Stimulated activated CD8-positive, alpha-beta memory T cell treated with anti-CD3 and anti-CD28 coated beads, Interleukin-12 subunit alpha, Interleukin-12 subunit beta, amount 100 ng/mL, for 1 hour (primary cell): ENCODE data around the gene ADRB1.
A peak's percentile ranks its signal among the peaks of the same experiment; 100 is the strongest.

ENCODE experiments used
- DNase-seq: peaks from one replicate; pipeline ENCODE4 v3.0.0-alpha.2; 2020; ENCODE audit warnings: low read depth

The ADRB1 gene

DNA sequence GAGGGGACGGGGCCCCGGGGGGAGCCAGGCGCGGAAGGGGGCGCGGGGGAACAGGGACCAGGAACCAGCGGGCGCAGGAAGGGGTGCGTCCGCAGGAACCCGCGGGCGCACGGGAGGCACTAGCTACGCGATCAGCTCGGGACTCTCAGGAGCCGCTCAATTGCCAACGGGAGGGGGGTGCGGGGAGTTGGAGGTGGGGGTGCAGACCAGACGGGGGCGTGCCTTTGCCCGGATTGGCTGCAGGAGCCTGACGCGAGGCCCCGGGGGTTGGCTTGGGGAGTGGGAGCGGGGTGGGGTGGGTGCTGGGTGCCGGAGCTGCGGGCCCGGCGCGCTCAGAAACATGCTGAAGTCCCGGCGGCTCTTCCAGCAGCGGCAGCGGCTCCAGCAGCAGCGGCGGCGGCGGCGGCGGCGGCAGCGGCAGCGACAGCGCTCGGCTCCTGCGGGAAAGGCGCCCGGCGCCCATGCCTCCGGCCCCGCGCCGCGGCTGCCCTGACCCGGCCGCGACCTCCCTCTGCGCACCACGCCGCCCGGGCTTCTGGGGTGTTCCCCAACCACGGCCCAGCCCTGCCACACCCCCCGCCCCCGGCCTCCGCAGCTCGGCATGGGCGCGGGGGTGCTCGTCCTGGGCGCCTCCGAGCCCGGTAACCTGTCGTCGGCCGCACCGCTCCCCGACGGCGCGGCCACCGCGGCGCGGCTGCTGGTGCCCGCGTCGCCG is at the start of gene ADRB1:
ADRB1 (plus strand) TSS at position 335 of the 715 bp plus-strand sequence; CDS start at position 602, 267 bp downstream.
- DNase-seq, result peak; percentile 3

DNA sequence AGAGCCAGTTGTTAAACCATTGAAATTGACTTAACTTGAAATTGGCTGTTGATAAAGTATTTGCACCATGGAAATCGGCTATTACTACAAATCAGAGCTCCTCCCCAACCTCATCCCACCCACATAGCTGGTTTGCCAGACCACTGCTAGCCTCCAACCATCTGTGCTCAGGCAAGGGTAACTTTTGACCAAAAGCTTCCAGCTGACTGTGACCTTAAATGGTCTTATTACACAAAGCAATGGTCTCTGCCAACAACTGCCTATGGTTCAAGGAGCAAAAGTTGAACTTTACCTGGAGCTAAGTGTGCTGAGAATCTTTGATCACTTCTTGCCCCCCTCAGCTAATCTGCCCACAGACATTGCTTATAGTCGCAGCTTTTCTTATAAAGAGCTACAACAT is 48.5 kb upstream of the ADRB1 start:
- no peak for DNase-seq

- DNase-seq, result no peak
These were observed 46.2 kb upstream of the ADRB1 start for GRCh38 chr10:113997428-113997827.

DNA sequence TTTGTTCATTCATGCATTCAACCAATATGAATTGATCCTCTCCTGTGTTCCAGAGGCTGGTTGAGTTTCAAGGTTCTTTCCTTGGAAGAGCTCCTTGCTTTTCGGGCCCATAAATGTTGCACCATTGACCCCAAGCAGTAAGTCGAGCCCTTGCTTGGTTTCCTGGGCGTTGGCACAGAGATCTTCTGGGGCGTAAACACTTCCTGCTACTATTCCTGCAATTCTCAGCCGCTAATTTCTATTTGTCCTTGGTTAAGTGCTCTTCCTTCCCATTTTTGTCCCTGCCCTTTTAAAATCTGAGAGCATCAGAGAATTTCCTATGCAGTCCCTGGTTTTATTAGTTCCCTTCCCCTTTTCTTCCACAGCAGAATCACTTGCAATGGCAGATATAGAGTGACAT is 44.1 kb upstream of the ADRB1 start:
- DNase-seq, result no peak

DNA sequence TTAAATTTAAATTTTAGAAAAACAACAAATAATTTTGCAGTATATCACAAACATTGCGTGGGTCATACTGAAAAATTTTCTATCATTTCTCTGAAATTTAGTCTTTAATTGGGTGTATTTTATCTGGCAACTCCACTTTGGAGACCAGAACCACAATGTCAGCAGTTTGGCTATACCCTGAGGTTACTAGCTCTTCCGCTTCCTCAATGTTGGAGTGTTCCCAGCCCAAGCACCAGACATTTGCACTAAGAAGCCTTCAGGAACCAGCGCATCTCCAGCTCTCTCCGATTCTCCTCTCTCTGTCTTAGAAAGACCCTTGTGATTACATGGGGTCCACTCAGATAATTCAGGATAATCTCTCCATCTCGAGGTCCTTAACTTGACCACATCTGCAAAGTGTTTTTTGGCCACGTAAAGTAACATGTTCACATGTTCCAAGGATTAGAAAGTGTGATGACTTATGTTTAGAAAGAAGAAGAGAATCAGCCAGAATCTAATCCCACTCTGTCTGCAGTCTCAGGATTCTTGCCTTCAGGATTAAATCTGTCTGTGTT is 43.1 kb upstream of the ADRB1 start:
- DNase-seq, result no peak

DNA sequence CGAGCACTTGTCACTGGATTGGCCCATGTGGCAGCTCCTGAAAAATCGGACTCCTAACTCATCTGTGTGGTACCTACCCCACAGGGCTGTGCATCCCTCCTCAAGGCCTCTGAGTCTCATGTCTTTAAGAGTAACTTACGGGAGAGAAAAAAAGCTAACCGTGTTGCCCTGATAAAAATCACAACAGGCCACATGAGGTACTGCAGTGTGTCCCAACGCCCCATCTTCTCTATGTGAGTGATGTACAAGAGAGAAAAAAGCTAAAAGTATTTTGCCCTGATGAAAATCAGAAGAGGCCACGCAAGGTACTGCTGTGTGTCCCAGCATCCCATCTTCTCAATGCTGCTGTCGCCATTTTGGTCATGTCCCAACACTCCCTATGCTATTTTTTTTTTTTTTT is 41.2 kb upstream of the ADRB1 start:
- DNase-seq, result no peak

- no peak for DNase-seq
These were observed 40.3 kb upstream of the ADRB1 start for GRCh38 chr10:114003161-114003941.

- DNase-seq, result no peak
These were observed 34.2 kb upstream of the ADRB1 start for GRCh38 chr10:114009281-114009996.

- no peak for DNase-seq
These were observed 33.4 kb upstream of the ADRB1 start for GRCh38 chr10:114010316-114010715.

DNA sequence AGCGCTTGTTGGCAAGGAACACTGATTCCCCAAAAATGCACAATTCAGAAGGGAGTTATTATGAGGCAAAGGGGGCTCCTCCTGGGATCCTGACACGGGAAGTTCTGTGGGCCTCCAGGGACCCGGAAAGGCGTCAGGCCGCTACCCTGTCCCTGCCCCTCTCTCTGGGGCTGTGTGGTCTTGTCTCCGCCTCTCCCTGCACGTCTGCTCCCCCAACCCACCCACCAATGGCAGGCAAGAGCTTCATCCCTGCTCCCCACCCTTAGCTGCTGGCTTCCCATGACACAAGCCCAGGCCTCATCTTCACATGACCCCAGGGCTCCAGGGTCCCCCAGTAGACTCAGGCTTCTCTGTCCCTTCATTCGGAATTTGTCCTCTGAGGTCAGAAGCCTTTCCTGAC is 31.0 kb upstream of the ADRB1 start:
- DNase-seq, result no peak

GRCh38 chr10:114015708-114016107 is 28.0 kb upstream of the ADRB1 start:
- DNase-seq, result no peak

DNA sequence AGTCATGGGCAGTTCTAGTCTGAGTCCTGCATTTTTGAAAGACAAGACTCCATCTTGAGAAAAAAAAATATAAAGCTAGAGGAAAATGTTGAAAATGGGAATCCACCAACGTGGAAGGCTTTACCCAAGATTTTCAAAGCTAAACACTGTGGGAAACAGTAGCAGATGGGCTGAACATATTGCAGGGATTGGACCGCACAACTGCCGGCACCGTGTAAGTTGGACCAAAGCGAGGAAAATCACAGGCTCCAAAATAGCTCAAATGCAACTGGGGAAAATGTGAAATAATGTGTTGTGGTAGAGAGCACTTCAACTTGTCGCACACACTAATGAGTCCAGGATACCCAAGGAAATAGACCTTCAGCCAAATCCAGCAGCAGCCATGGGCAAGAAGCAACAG is 26.4 kb upstream of the ADRB1 start:
- no peak for DNase-seq

- DNase-seq, result no peak
These were observed 25.8 kb upstream of the ADRB1 start for GRCh38 chr10:114017873-114018272.

GRCh38 chr10:114019226-114019625 is 24.4 kb upstream of the ADRB1 start:
- no peak for DNase-seq

GRCh38 chr10:114021154-114021553 is 22.5 kb upstream of the ADRB1 start:
- DNase-seq, result no peak

DNA sequence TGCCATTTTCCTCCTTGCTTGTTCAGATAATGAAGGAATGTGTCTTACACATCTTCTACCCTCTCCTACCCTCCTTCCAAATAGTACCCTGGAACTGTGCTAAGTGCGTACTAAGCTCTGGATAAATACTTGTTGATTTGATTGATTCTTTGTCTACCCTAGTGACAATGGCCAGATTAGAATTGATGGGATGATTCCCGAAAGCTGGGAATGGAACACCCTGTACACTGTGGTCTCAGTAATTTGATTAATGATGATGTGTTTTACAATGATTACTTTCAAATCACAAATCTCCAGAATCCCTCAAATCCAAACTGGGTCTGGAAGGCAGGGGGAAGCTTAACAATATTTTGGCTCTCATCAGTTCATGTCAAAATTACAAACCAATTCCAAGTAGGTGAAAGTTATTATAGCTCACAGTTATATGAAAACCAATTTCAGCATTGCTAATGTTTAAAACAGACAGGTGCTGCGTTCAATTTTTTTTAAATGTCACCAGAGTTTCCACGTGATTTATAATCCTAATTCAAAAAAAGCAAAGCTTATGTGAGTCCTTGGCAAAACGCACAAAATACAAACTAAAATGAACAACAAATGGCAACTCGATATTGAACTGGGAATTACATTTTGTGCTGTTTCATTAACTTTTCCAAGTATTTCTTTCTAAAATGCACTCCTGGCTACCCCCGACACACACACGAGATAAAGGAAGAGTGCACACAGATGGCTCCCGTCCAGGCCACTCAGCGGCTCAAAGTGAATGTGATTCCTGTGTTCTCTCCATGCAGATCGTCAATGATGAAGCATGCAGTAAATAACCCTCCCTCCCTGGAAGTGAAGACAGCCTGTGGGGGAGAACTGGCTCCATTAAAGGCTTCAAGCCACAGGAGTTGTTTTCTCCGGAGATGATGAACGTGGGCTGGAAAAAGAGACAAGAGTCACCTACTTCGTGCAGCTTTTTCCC is 21.7 kb upstream of the ADRB1 start:
- no peak for DNase-seq

GRCh38 chr10:114022766-114023597 is 20.7 kb upstream of the ADRB1 start:
- no peak for DNase-seq

GRCh38 chr10:114024876-114025610 is 18.6 kb upstream of the ADRB1 start:
- DNase-seq, result no peak

- no peak for DNase-seq
These were observed 18.0 kb upstream of the ADRB1 start for GRCh38 chr10:114025611-114026130.
